ENCODE data around the gene EMP3.

Gene EMP3

DNA sequence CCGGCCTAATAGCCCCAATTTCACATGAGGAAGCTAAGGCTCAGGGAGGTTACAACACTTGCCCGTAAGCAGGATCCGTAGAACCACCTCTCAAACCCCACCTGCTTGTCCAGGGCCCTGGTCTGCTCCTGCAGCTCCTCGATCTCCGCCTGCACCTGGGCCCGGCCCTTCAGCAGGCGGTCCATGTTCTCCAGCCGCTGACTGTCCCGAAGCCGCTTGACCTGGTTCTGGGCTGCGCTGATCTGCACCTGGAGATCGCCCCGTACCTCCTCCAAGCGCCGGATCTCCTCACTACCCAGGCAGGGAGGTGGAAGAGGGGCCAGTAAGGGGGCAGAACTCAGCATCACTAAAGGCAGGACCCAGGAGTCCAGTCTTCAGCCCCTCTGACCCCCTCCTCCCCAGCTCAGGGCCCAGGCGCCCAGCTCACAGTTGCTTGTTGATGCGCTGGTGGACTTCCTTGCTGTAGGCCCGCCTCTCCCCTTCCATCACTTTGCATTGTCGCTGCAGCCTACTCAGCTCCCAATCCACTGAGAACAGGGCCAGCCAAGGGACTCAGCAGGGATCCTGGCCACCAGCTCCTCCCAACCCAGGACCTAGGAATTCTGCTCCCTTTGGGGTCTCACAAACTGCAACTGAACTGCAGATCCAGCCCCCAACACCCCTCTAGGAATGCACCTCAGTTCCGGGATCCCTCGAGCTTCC lies 6.9 kb upstream of the EMP3 start:
- Histone ChIP-seq H3K27me3 (replicated peaks; ENCODE audit: control insufficient read depth, insufficient read depth, low read length) (no peaks in the 10 kb centered on the region), H3K36me3 (ENCODE audit: control insufficient read depth, insufficient read depth, low read length) (no peaks in the 10 kb centered on the region), H3K4me3 (replicated peaks; ENCODE audit: low read depth, low read length) (no peak overlapping the region)
- no peak for DNase-seq (ENCODE audit: extremely low read depth, insufficient read length)
- TF ChIP-seq, protein P1, sequence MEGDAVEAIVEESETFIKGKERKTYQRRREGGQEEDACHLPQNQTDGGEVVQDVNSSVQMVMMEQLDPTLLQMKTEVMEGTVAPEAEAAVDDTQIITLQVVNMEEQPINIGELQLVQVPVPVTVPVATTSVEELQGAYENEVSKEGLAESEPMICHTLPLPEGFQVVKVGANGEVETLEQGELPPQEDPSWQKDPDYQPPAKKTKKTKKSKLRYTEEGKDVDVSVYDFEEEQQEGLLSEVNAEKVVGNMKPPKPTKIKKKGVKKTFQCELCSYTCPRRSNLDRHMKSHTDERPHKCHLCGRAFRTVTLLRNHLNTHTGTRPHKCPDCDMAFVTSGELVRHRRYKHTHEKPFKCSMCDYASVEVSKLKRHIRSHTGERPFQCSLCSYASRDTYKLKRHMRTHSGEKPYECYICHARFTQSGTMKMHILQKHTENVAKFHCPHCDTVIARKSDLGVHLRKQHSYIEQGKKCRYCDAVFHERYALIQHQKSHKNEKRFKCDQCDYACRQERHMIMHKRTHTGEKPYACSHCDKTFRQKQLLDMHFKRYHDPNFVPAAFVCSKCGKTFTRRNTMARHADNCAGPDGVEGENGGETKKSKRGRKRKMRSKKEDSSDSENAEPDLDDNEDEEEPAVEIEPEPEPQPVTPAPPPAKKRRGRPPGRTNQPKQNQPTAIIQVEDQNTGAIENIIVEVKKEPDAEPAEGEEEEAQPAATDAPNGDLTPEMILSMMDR (IDR thresholded peaks at IDR 0.05; ENCODE audit: insufficient read depth, low read length, poor library complexity, severe bottlenecking) = no peak

DNA sequence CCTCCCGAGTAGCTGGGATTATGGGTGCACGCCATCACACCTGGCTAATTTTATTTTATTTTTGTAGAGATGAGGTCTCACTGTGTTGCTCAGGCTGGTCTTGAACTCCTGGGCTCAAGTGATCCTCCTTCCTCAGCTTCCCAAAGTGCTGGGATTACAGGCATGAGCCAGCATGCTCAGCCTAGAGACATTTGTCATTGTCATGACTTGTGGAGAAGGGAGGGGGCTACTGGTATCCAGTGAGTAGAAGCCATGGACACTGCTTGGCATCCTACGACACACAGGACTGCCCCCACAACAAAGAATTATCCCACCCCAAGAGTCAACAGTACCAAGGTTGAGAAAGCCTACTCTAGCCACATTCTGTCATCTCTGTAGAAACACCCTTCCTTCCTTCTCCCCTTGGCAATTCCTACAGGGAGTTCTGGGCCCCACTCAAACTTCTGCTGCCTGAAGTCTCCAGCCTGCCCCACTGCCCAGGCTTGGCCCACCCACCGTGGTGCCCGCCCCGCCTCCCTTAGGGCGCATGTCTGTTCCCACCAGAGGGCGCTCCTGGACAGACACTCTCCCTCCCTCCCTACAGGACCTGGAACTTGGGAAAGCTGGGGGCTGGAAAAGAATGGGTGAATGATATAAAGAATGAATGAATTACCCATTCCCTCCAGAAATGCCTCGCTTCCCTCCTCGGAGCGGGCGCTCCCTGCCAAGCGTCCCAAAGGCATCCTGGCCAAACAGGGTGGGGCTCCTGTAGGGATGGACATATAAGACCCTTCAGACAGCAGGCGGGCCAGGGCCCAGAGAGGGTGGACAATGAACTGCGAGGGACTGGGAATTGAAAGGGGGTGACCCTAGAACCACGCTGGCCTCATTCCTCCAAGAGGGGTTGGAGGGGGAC lies 5.5 kb upstream of the EMP3 start:
- H3K4me3 ChIP-seq (replicated peaks; ENCODE audit: low read depth, low read length) = no peak overlapping the region
- TF ChIP-seq, protein P1 (IDR thresholded peaks at IDR 0.05; ENCODE audit: insufficient read depth, low read length, poor library complexity, severe bottlenecking) = peak; percentile 88
- H3K27me3 ChIP-seq (replicated peaks; ENCODE audit: control insufficient read depth, insufficient read depth, low read length) = no peaks in the 10 kb centered on the region
- DNase-seq (ENCODE audit: extremely low read depth, insufficient read length) = peak; percentile 66
- no peaks in the 10 kb centered on the region for H3K36me3 ChIP-seq (ENCODE audit: control insufficient read depth, insufficient read depth, low read length)

DNA sequence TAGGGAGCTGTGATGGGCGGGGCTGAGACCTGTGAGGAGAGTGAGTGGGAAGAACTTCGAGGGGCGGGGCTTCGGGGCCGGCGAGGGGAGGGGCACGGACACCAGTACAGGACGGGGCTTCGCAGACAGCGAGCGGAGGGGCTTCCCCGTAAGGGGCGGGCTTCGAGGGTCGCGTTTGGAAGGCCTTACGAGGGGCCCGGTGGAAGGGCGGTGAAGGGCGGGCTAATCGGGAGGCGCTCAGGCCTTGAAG lies 4.1 kb upstream of the EMP3 start:
- no peaks in the 10 kb centered on the region for H3K36me3 ChIP-seq (ENCODE audit: control insufficient read depth, insufficient read depth, low read length)
- H3K4me3 ChIP-seq (replicated peaks; ENCODE audit: low read depth, low read length) = peak overlapping the region; percentile 73
- TF ChIP-seq, protein P1 (IDR thresholded peaks at IDR 0.05; ENCODE audit: insufficient read depth, low read length, poor library complexity, severe bottlenecking) = no peak
- no peaks in the 10 kb centered on the region for H3K27me3 ChIP-seq (replicated peaks; ENCODE audit: control insufficient read depth, insufficient read depth, low read length)
- peak; percentile 95 for DNase-seq (ENCODE audit: extremely low read depth, insufficient read length)

DNA sequence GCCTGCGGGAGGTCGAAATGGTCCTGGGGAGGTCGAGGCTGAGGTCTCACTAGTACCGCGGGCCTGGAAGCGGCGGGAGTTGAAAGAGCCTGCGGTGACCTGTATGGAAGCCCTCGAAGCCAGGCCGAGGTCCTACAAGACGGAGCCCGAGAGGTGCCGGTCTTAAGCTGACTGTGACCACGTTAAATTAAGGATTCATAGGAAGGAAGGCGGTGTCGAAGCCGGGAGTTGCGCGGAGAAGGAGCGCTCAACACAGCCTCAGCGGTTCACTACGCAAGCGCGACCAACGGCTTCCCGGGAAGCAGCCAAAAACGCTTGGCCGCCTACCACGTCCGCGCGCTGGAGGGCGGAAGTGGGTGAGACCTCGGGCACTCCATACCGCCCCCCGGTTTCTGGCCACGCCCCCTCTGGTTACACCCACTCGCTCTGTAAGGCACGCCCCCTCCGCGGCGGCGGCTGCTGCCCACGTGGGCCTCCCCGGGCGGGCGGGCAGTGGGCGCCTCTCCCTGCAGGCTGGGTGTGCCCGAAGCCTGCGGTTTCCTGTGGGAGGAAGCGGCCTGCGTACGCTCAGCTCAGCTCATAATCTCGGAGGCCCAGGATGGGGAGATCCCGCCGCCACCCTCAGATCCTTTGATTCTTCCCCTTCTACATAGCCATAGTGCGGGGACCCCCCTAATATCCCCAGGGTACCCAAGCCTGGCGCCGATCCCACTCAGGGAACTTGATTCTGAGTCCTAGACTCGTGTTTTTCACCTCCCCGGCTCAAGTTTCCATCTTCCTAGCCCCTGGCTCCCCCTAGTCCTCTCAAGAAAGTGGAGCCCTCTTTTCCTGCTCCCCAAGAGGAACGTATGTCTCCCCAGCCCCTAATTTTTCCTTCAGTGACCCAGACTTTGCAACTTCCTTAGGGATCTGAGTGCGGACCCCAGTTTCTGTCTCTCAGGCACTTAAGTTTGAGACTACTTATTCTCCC lies 3.4 kb upstream of the EMP3 start:
- H3K4me3 ChIP-seq (replicated peaks; ENCODE audit: low read depth, low read length) = peak overlapping the region; percentile 73
- TF ChIP-seq, protein P1 (IDR thresholded peaks at IDR 0.05; ENCODE audit: insufficient read depth, low read length, poor library complexity, severe bottlenecking) = no peak
- H3K36me3 ChIP-seq (ENCODE audit: control insufficient read depth, insufficient read depth, low read length) = no peaks in the 10 kb centered on the region

DNA sequence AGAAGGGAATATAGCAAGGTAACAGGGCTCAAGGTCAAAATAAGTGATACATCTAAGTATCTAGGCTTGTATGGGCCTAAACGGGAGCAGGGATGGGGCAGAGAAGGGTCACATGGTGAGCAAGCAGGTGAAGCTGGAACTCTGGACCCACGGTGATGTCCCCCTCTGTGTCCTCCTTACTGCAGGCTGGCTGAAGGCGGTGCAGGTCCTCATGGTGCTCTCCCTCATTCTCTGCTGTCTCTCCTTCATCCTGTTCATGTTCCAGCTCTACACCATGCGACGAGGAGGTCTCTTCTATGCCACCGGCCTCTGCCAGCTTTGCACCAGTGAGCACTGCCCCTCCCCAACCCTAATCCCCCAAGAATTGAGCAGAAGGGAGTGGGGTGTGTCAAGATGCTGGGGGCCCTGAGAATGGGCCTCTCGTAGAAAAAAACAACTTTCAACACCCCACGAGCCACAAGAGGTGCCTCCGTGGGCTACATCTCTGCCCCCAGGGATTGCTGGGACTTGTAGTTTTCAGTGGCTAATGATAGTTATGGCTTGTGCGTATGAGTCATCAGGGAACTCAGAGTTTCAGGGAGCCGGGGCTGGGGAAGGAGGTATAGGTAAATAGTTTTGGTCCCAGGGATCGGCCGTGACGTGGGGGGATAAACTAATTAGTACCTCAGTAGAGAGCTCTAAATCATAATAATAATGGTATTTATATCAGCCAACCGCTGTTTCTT lies 4.0 kb downstream of the EMP3 start:
- no peaks in the 10 kb centered on the region for H3K36me3 ChIP-seq (ENCODE audit: control insufficient read depth, insufficient read depth, low read length)
- peak; percentile 43 for DNase-seq (ENCODE audit: extremely low read depth, insufficient read length)
- peak overlapping the region; percentile 60 for H3K4me3 ChIP-seq (replicated peaks; ENCODE audit: low read depth, low read length)
- TF ChIP-seq, protein P1 (IDR thresholded peaks at IDR 0.05; ENCODE audit: insufficient read depth, low read length, poor library complexity, severe bottlenecking) = no peak
- H3K27me3 ChIP-seq (replicated peaks; ENCODE audit: control insufficient read depth, insufficient read depth, low read length) = no peaks in the 10 kb centered on the region

More for the DNA sequence above, 3.4 kb upstream of the EMP3 start:
- H3K27me3 ChIP-seq (replicated peaks; ENCODE audit: control insufficient read depth, insufficient read depth, low read length) = no peaks in the 10 kb centered on the region
- DNase-seq (ENCODE audit: extremely low read depth, insufficient read length) = peak; percentile 98

All from GM06990 (cell line).